HG03342 (cell line): ENCODE data around the gene SPRR1B.
"Not testable (repeated sequence)": the region's sequence is repeated elsewhere in the genome, so short reads cannot be mapped to it uniquely, and the experiment has no call there.

Experiments used
- ATAC-seq: cut with Tn5 transposase; IDR thresholded peaks from one replicate; pipeline ENCODE4 v1.9.1; 2021; ENCODE audit warnings: mild to moderate bottlenecking, moderate library complexity; ENCODE audit not compliant: unreplicated experiment

SPRR1B gene

GRCh38 chr1:153035211-153035610 lies 4.2 kb downstream of the SPRR1B start:
- no peak for ATAC-seq

- ATAC-seq, result no peak
These were observed 10.1 kb downstream of the SPRR1B start, which contains the start of gene SPRR2D for GRCh38 chr1:153040950-153041631. SPRR2D (minus strand) TSS chr1:153041120; CDS start chr1:153040346, 774 bp downstream.

GRCh38 chr1:153049211-153049610 lies 18.2 kb downstream of the SPRR1B start:
- no peak for ATAC-seq

- ATAC-seq, result not testable (repeated sequence)
These were observed 25.1 kb downstream of the SPRR1B start for GRCh38 chr1:153056111-153056510.

- no peak for ATAC-seq
These were observed 26.4 kb downstream of the SPRR1B start, which contains the start of gene SPRR2A for GRCh38 chr1:153057375-153057774. SPRR2A (minus strand) TSS chr1:153057512; CDS start chr1:153056735, 777 bp downstream.

- ATAC-seq, result no peak
These were observed 27.2 kb downstream of the SPRR1B start for GRCh38 chr1:153058154-153058553.

GRCh38 chr1:153058826-153059784 lies 28.1 kb downstream of the SPRR1B start:
- ATAC-seq, result no peak

- no peak for ATAC-seq
These were observed 39.2 kb downstream of the SPRR1B start for GRCh38 chr1:153070243-153070642.

- ATAC-seq, result no peak
These were observed 40.5 kb downstream of the SPRR1B start, which contains the start of gene SPRR2B for GRCh38 chr1:153071511-153071910. SPRR2B (minus strand) TSS chr1:153071611; CDS start chr1:153070839, 772 bp downstream.

- ATAC-seq, result no peak
These were observed 42.1 kb downstream of the SPRR1B start for GRCh38 chr1:153072806-153073726.

GRCh38 chr1:153081736-153082135 lies 50.7 kb downstream of the SPRR1B start:
- ATAC-seq, result no peak
